ENCODE results near the gene ESCO1.

The ESCO1 gene

GRCh38 chr18:21534327-21534726, 66.2 kb downstream of the ESCO1 start:
- Mint-ChIP-seq H3K4me3 (no peak overlapping the region), H3K36me3 (ENCODE audit: low read depth) (peaks cover 34% of the 10 kb centered on the region), H3K4me1 (no peaks in the 10 kb centered on the region), H3K27me3 (no peaks in the 10 kb centered on the region), H3K9me3 (no peaks in the 10 kb centered on the region), H3K27ac (no peak overlapping the region)
- DNase-seq (no peak), ATAC-seq (no peak)

- ATAC-seq: no peak
- H3K27ac Mint-ChIP-seq: no peak overlapping the region
- peaks cover 24% of the 10 kb centered on the region for H3K36me3 Mint-ChIP-seq (ENCODE audit: low read depth)
- DNase-seq: no peak
- H3K9me3 Mint-ChIP-seq: no peaks in the 10 kb centered on the region
- H3K27me3 Mint-ChIP-seq: no peaks in the 10 kb centered on the region
- H3K4me3 Mint-ChIP-seq: no peak overlapping the region
- H3K4me1 Mint-ChIP-seq: no peaks in the 10 kb centered on the region
These were observed 74.0 kb downstream of the ESCO1 start for GRCh38 chr18:21526463-21526862.

GRCh38 chr18:21525916-21526315, 74.6 kb downstream of the ESCO1 start:
- peaks cover 27% of the 10 kb centered on the region for H3K36me3 Mint-ChIP-seq (ENCODE audit: low read depth)
- no peak for DNase-seq
- no peak for ATAC-seq
- no peaks in the 10 kb centered on the region for H3K4me1 Mint-ChIP-seq
- H3K4me3 Mint-ChIP-seq: no peak overlapping the region
- H3K27me3 Mint-ChIP-seq: no peaks in the 10 kb centered on the region
- no peak overlapping the region for H3K27ac Mint-ChIP-seq
- no peaks in the 10 kb centered on the region for H3K9me3 Mint-ChIP-seq

- no peak for ATAC-seq
- H3K27me3 Mint-ChIP-seq: no peaks in the 10 kb centered on the region
- no peak overlapping the region for H3K4me3 Mint-ChIP-seq
- peaks cover 34% of the 10 kb centered on the region for H3K36me3 Mint-ChIP-seq (ENCODE audit: low read depth)
- H3K27ac Mint-ChIP-seq: no peak overlapping the region
- DNase-seq: no peak
- no peaks in the 10 kb centered on the region for H3K9me3 Mint-ChIP-seq
- H3K4me1 Mint-ChIP-seq: no peaks in the 10 kb centered on the region
These were observed 78.0 kb downstream of the ESCO1 start for GRCh38 chr18:21522530-21522929.

GRCh38 chr18:21513741-21514140, 86.8 kb downstream of the ESCO1 start:
- no peak for ATAC-seq

GRCh38 chr18:21513292-21513691, 87.2 kb downstream of the ESCO1 start:
- Mint-ChIP-seq H3K27ac (no peak overlapping the region), H3K4me3 (no peak overlapping the region), H3K36me3 (ENCODE audit: low read depth) (peaks cover 24% of the 10 kb centered on the region), H3K9me3 (peaks cover 4% of the 10 kb centered on the region), H3K27me3 (no peaks in the 10 kb centered on the region), H3K4me1 (no peaks in the 10 kb centered on the region)
- ATAC-seq (no peak), DNase-seq (no peak)

More at GRCh38 chr18:21513741-21514140, 86.8 kb downstream of the ESCO1 start:
- H3K4me3 Mint-ChIP-seq: no peak overlapping the region
- peaks cover 4% of the 10 kb centered on the region for H3K9me3 Mint-ChIP-seq
- no peak overlapping the region for H3K27ac Mint-ChIP-seq
- DNase-seq: no peak
- H3K4me1 Mint-ChIP-seq: no peaks in the 10 kb centered on the region
- no peaks in the 10 kb centered on the region for H3K27me3 Mint-ChIP-seq
- H3K36me3 Mint-ChIP-seq (ENCODE audit: low read depth): peaks cover 25% of the 10 kb centered on the region

- DNase-seq (no peak), ATAC-seq (no peak)
- Mint-ChIP-seq H3K27ac (no peak overlapping the region), H3K36me3 (ENCODE audit: low read depth) (peaks cover 18% of the 10 kb centered on the region), H3K4me1 (no peaks in the 10 kb centered on the region), H3K4me3 (no peak overlapping the region), H3K9me3 (peaks cover 4% of the 10 kb centered on the region), H3K27me3 (no peaks in the 10 kb centered on the region)
These were observed 91.4 kb downstream of the ESCO1 start for GRCh38 chr18:21509062-21509461.

- DNase-seq (no peak), ATAC-seq (no peak)
- H3K36me3 Mint-ChIP-seq (ENCODE audit: low read depth): peaks cover 10% of the 10 kb centered on the region
- H3K4me1 Mint-ChIP-seq: no peaks in the 10 kb centered on the region
- H3K27me3 Mint-ChIP-seq: no peaks in the 10 kb centered on the region
- H3K4me3 Mint-ChIP-seq: no peak overlapping the region
- H3K27ac Mint-ChIP-seq: no peak overlapping the region
- peaks cover 4% of the 10 kb centered on the region for H3K9me3 Mint-ChIP-seq
These were observed 92.4 kb downstream of the ESCO1 start for GRCh38 chr18:21507913-21508701.

- no peak for ATAC-seq
- Mint-ChIP-seq H3K9me3 (no peaks in the 10 kb centered on the region), H3K27me3 (no peaks in the 10 kb centered on the region), H3K4me3 (no peak overlapping the region), H3K4me1 (no peaks in the 10 kb centered on the region), H3K36me3 (ENCODE audit: low read depth) (no peaks in the 10 kb centered on the region), H3K27ac (no peak overlapping the region)
- no peak for DNase-seq
These were observed 97.8 kb downstream of the ESCO1 start for GRCh38 chr18:21502661-21503060.

GRCh38 chr18:21499997-21500396, 100.5 kb downstream of the ESCO1 start:
- no peak overlapping the region for H3K27ac Mint-ChIP-seq
- ATAC-seq (no peak), DNase-seq (no peak)
- H3K27me3 Mint-ChIP-seq: no peaks in the 10 kb centered on the region
- no peaks in the 10 kb centered on the region for H3K36me3 Mint-ChIP-seq (ENCODE audit: low read depth)
- no peaks in the 10 kb centered on the region for H3K4me1 Mint-ChIP-seq
- H3K4me3 Mint-ChIP-seq: no peak overlapping the region
- no peaks in the 10 kb centered on the region for H3K9me3 Mint-ChIP-seq

GRCh38 chr18:21496277-21496835, 104.1 kb downstream of the ESCO1 start:
- DNase-seq (no peak), ATAC-seq (no peak)
- no peaks in the 10 kb centered on the region for H3K4me1 Mint-ChIP-seq
- no peak overlapping the region for H3K27ac Mint-ChIP-seq
- H3K4me3 Mint-ChIP-seq: no peak overlapping the region
- no peaks in the 10 kb centered on the region for H3K36me3 Mint-ChIP-seq (ENCODE audit: low read depth)
- no peaks in the 10 kb centered on the region for H3K27me3 Mint-ChIP-seq
- no peaks in the 10 kb centered on the region for H3K9me3 Mint-ChIP-seq

- ATAC-seq: no peak
- Mint-ChIP-seq H3K27ac (no peak overlapping the region), H3K4me1 (no peaks in the 10 kb centered on the region), H3K9me3 (no peaks in the 10 kb centered on the region), H3K36me3 (ENCODE audit: low read depth) (no peaks in the 10 kb centered on the region), H3K27me3 (peaks cover 4% of the 10 kb centered on the region), H3K4me3 (no peak overlapping the region)
- no peak for DNase-seq
These were observed 109.8 kb downstream of the ESCO1 start for GRCh38 chr18:21490748-21491147.

- Mint-ChIP-seq H3K4me1 (no peaks in the 10 kb centered on the region), H3K36me3 (ENCODE audit: low read depth) (no peaks in the 10 kb centered on the region), H3K9me3 (no peaks in the 10 kb centered on the region), H3K4me3 (no peak overlapping the region), H3K27ac (no peak overlapping the region), H3K27me3 (peaks cover 5% of the 10 kb centered on the region)
- no peak for ATAC-seq
- no peak for DNase-seq
These were observed 110.5 kb downstream of the ESCO1 start for GRCh38 chr18:21489919-21490495.

- H3K4me1 Mint-ChIP-seq: no peaks in the 10 kb centered on the region
- no peaks in the 10 kb centered on the region for H3K36me3 Mint-ChIP-seq (ENCODE audit: low read depth)
- no peaks in the 10 kb centered on the region for H3K9me3 Mint-ChIP-seq
- ATAC-seq (peak; percentile 63), DNase-seq (peak; percentile 25)
- no peak overlapping the region for H3K27ac Mint-ChIP-seq
- H3K4me3 Mint-ChIP-seq: no peak overlapping the region
- H3K27me3 Mint-ChIP-seq: peaks cover 5% of the 10 kb centered on the region
These were observed 111.3 kb downstream of the ESCO1 start for GRCh38 chr18:21489119-21489750.

GRCh38 chr18:21486905-21487437, 113.5 kb downstream of the ESCO1 start:
- no peaks in the 10 kb centered on the region for H3K9me3 Mint-ChIP-seq
- no peak overlapping the region for H3K27ac Mint-ChIP-seq
- H3K27me3 Mint-ChIP-seq: peaks cover 5% of the 10 kb centered on the region
- no peaks in the 10 kb centered on the region for H3K4me1 Mint-ChIP-seq
- no peaks in the 10 kb centered on the region for H3K36me3 Mint-ChIP-seq (ENCODE audit: low read depth)
- no peak for ATAC-seq
- H3K4me3 Mint-ChIP-seq: no peak overlapping the region
- DNase-seq: no peak

All from activated naive CD8-positive, alpha-beta T cell treated with anti-CD3 and anti-CD28 coated beads, Interleukin-2, amount 50 U/mL, for 24 hours (primary cell).